ENCODE results near the gene GABRB1.
A peak's percentile ranks its signal among the peaks of the same experiment; 100 is the strongest.

GABRB1 gene

DNA sequence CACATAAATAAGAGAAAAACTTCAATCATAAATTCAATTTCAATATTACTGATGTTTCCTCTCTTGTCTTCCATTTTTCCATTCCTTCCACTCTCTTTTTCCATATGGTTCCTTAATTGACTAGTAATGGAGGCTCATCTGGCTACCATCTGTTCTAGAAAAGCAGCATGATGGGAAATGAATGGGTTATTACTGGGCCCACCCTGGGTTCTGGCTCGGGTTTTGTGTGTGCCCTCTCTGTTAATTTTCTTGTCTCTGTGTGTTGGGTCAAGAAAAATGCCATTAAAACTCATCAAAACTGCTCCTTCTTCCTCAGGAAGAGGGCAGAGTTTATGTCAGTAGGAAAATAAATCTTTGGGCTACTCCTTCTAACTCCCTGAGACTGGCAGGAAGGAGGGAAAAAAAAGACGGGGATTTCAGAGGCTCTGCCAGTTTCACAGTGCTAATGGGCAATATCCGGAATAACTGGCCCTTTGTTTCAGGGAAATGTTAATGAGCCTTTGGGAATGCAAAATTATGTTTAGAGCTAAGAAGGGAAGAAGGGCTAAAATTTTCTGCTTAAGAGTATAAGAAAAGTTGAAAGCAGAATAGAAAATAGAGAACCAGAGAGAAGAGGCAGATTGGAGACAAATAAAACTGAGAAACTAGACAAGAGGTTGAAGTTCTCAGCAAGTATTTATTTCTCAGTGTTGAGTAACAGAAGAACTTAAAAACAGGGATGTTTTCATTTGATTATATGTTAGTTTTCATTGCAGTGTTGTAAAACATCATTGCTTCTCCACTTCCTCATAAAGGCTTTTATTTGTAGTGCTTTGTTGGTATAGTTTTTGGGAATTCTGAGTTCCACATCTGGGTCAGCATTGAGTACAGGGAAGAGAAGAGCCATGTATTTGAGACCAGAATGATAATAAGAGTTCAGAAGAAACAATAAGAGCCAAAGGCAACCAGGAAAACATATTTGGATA is 19.7 kb downstream of the GABRB1 start:
- no peak for DNase-seq

DNA sequence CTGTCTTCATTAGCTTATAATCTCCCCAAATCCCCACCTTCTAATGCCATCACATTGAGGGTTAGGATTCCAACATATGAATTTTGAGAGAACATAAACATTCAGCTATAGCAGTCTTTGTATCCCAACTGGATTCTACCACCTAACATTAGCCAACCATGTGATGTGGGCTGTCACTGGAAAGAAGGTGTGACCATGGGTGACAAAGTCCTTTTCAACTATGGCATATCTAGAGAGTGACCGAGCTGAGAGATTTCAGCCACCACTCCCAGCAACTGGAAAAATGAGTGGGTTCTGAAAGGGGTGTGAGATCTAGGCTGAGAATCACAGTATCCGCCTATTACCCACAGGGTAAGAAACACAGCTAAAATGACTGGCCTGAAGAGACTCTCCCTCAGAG is 22.1 kb downstream of the GABRB1 start:
- no peak for DNase-seq

DNA sequence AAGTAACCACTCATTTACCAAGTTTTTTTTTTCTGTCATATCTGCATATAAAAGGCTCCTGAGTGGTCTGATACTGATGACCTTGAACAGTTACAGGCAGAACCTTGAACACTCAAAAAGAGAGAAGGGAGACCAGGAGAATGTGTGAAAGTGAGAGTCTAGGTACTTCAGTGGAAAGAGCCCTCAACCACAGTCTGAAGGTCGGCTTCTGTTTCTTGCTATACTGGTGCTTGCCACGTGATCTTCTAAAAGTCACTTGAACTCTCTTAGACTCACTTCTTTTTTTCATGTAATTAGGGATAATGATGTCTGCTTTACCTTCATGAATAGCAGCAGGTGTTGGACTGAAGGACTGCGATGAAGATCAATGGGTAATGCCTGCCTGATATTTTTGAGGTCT is 22.8 kb downstream of the GABRB1 start:
- no peak for DNase-seq

DNA sequence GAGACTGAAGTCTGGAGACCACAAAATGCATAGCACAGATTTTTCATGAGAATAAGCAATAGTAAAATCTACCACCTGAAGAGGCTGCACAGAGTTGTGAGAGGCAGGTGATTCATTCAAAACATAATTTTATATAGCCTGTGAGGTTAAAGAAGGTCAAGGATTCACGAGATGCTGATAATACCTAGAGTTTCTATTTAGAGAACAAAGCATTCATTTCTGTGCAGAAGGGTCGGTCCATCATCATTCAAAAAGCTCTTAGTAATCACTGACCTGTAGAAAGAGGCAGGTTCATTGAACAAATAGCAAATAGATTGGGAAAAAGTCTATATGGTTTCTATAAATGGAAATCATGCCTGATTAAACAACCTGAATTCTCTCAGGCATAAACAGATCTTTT is 26.6 kb downstream of the GABRB1 start:
- no peak for DNase-seq

- DNase-seq, result no peak
Measured at GRCh38 chr4:47060561-47060960, 29.2 kb downstream of the GABRB1 start.

- DNase-seq, result peak; percentile 6
Measured at GRCh38 chr4:47061435-47061834, 30.1 kb downstream of the GABRB1 start.

- no peak for DNase-seq
Measured at GRCh38 chr4:47065051-47065481, 33.7 kb downstream of the GABRB1 start.

DNA sequence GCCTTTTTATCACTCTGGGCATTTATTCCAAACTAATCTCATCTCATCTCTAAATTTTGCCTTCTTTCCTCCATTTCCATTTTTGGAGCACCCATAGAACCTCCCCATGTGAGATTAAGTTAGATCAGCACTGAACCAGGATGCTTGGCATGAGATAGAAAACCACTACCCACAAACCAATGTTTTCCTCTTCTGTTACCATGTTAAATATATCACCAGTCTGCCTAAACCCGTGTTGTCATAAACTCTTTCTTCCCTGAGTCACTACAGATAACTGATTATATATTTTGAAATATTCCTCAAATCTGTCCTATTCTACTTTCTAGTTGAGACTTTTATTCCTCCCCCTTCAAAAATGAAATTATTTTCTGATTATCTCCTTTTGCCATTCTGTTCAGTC is 37.6 kb downstream of the GABRB1 start:
- no peak for DNase-seq

- DNase-seq, result no peak
Measured at GRCh38 chr4:47071901-47072341, 40.6 kb downstream of the GABRB1 start.

GRCh38 chr4:47073647-47074046 is 42.3 kb downstream of the GABRB1 start:
- no peak for DNase-seq

- no peak for DNase-seq
Measured at GRCh38 chr4:47074816-47075215, 43.4 kb downstream of the GABRB1 start.

GRCh38 chr4:47075262-47075661 is 43.9 kb downstream of the GABRB1 start:
- no peak for DNase-seq

DNA sequence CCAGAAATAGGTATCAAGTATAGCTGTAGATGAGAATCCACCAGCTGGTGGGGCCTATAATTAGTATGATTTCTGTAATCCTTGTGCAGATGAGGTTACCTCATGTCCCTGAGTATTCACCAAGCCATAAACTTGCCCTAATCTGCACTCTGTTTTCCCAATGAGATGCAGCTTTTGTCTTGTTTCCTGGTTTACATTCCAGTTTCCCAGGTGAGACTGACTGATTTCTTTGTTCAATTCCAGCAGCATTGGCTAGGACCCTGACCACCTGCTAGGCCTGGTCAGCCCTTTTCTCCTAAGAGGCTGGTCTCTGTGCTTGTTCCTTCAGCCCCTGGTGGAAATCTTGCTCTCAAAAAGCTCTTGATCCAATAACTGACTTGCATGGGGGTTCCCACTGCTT is 44.6 kb downstream of the GABRB1 start:
- no peak for DNase-seq

- DNase-seq, result no peak
Measured at GRCh38 chr4:47084111-47084510, 52.7 kb downstream of the GABRB1 start.

- DNase-seq, result no peak
Measured at GRCh38 chr4:47084795-47085194, 53.4 kb downstream of the GABRB1 start.

- no peak for DNase-seq
Measured at GRCh38 chr4:47088298-47088697, 56.9 kb downstream of the GABRB1 start.

- no peak for DNase-seq
Measured at GRCh38 chr4:47095884-47096283, 64.5 kb downstream of the GABRB1 start.

GRCh38 chr4:47101453-47101852 is 70.1 kb downstream of the GABRB1 start:
- DNase-seq, result no peak

GRCh38 chr4:47104986-47105385 is 73.6 kb downstream of the GABRB1 start:
- DNase-seq, result no peak

DNA sequence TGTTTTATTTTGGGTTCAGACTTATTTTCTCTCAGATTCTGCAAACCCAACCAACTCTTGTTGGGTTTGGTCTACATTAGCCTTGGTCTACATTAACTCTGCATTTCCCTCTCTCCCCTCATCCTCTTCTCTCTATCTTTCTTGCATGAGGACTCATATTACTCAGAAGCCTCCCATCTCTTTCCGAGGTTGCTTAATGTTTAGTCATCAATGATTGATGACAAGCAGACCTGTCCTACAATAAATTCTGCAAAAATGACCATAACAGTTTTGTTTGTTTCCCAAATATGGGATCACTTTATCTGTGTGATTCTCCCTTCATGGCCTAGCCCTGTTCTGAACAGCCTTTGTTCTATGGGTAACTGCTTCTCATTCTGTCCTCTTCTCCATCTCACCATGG is 75.2 kb downstream of the GABRB1 start:
- DNase-seq, result no peak

- DNase-seq, result no peak
Measured at GRCh38 chr4:47109379-47109778, 78.0 kb downstream of the GABRB1 start.

DNA sequence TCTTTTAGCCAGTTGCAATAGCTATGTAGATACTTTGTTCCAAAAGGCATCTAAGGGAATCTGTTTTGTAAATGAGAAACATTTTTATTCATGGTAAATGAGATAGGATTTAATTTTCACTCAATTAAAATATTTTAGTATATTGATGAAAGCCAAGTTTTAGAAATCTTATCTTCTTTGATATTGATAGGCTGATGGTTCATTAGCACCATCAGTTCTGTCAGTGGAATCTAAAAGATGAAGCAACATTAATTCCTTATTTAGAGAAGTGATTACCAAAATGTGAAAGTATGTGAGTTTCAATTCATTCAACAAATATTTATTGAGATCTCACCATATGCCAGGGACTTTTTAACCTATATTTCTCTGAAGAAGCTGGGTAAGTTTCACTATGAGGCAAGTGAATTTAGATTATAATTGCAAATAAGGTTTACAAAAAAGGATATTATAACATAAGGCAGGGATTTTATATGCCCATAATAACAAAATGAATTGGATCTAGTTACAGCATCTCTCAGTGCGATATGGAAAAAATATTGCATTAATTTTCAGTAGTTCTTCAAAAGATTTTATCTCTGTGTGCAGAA is 79.3 kb downstream of the GABRB1 start:
- DNase-seq, result no peak

GRCh38 chr4:47118192-47118929 is 87.0 kb downstream of the GABRB1 start:
- DNase-seq, result no peak

GRCh38 chr4:47120783-47121182 is 89.4 kb downstream of the GABRB1 start:
- DNase-seq, result no peak
